ENCODE measurements around the gene KDM4C. TPM values are rescaled to one million over a fixed set of nuclear protein-coding genes. Genes with fewer than 3 reads are reported as not detected.

The KDM4C gene
- total RNA-seq, 1 experiment from 2014 or later: 16.8 TPM

Other genes with a start within 250 kb of the KDM4C start
- gene GLDC, start 112.2 kb upstream of the KDM4C start, total RNA-seq (2021; ENCODE audit: unreplicated experiment): 4.9 TPM